ENCODE data around the gene GNG4. TPM values are rescaled to one million over a fixed set of nuclear protein-coding genes. Genes with fewer than 3 reads are reported as not detected.

The GNG4 gene
- total and polyA plus RNA-seq, 2 of the 4 experiments (the other 2 are of a cell fraction) = 0.18 to 0.29 TPM

GRCh38 chr1:235612761-235613160 is 36.8 kb downstream of the GNG4 start:
- Histone ChIP-seq H2BK15ac (ENCODE audit: low read depth, low read length) (no peak overlapping the region), H3K4me2 (ENCODE audit: low read depth, low read length) (no peak overlapping the region), H3K79me1 (ENCODE audit: low read depth in 1 of 2, low read length in 2 of 2) (no peaks in the 10 kb centered on the region), H3K27me3 (ENCODE audit: control insufficient read depth, insufficient read depth, low read length) (no peaks in the 10 kb centered on the region; the same call in none of the 2 replicates), H4K5ac (ENCODE audit: low read depth, low read length) (no peak overlapping the region), H3K14ac (replicated peaks; ENCODE audit: low read depth, low read length) (no peak overlapping the region), H3K4me1 (ENCODE audit: control insufficient read depth, insufficient read depth, low read length) (no peaks in the 10 kb centered on the region), H4K20me1 (ENCODE audit: insufficient read depth, low read length) (no peaks in the 10 kb centered on the region), H2AK9ac (replicated peaks; ENCODE audit: low read depth, low read length, poor library complexity) (no peak overlapping the region), H3K27ac (ENCODE audit: insufficient read depth, low read length) (no peak overlapping the region), H3K36me3 (ENCODE audit: control insufficient read depth, insufficient read depth, low read length) (no peaks in the 10 kb centered on the region), H2BK120ac (ENCODE audit: low read depth, low read length) (no peak overlapping the region), H3K9me3 (ENCODE audit: control insufficient read depth, insufficient read depth, low read length) (no peaks in the 10 kb centered on the region), H2AFZ (replicated peaks; ENCODE audit: low read length, poor library complexity) (no peak overlapping the region), H2AK5ac (ENCODE audit: low read depth, low read length) (no peak overlapping the region), H2BK5ac (ENCODE audit: low read depth, low read length, poor library complexity, severe bottlenecking) (no peak overlapping the region), H3K4ac (ENCODE audit: low read depth, low read length) (no peak overlapping the region), H4K91ac (ENCODE audit: insufficient read depth, low read depth, low read length) (no peak overlapping the region), H2BK20ac (ENCODE audit: low read depth, low read length) (no peak overlapping the region), H3K56ac (ENCODE audit: extremely low read depth, insufficient read depth, low read length) (no peak overlapping the region), H3K18ac (ENCODE audit: low read depth, low read length) (no peak overlapping the region), H3K9me1 (ENCODE audit: insufficient read depth, low read length) (0 out of 2 replicates have a peak, but pooled peaks cover 3% of the 10 kb centered on the region), H3K9ac (ENCODE audit: low read depth, low read length) (no peak overlapping the region), H3K23ac (ENCODE audit: low read depth, low read length) (no peak overlapping the region), H4K8ac (ENCODE audit: low read depth in 2 of 2, low read length in 2 of 2) (no peak overlapping the region), H3K4me3 (ENCODE audit: insufficient read depth, low read depth, low read length) (no peak overlapping the region)
- intact Hi-C loops (cut with micrococcal nuclease) (no loop called here), dilution Hi-C loops (cut with HindIII; ENCODE audit: low sequenced_read_pairs, unreplicated experiment) (no loop called here), in situ Hi-C loops (cut with MboI; ENCODE audit: low sequenced_read_pairs) (no loop called here)
- ChIA-PET POLR2A (ENCODE audit: unreplicated experiment) (no interaction called here), CTCF (no interaction called here)
- no TSS peak for BruUV-seq (replicated peaks)
- 0% methylated on average over 1 of the region's 3 CpGs; no CpG with 5 or more reads in 1 of the 2 experiments for WGBS, 2 experiments (ENCODE audit: extremely low coverage in 2 of 2, insufficient read length in 1 of 2)
- ATAC-seq (ENCODE audit: low read depth) = no peak
- DNase-seq = no peak
- TF ChIP-seq RAD21 (IDR thresholded peaks at IDR 0.05; ENCODE audit: low read length) (no peak), USF2 (IDR thresholded peaks at IDR 0.05; ENCODE audit: low read depth, low read length) (no peak), NFE2L2 (IDR thresholded peaks at IDR 0.05; ENCODE audit: low read depth, low read length) (no peak), MAFK (IDR thresholded peaks at IDR 0.05; ENCODE audit: low read depth, low read length) (no peak), RCOR1 (IDR thresholded peaks at IDR 0.05; ENCODE audit: insufficient replicate concordance, low read length) (no peak), MXI1 (IDR thresholded peaks at IDR 0.05; ENCODE audit: borderline replicate concordance, low read depth, low read length) (no peak), CTCF (conservative IDR thresholded peaks at IDR 0.05; ENCODE audit: low read depth, low read length) (no peak), POLR2A (IDR thresholded peaks at IDR 0.05; ENCODE audit: low read depth, low read length) (no peak), MAZ (IDR thresholded peaks at IDR 0.05; ENCODE audit: borderline replicate concordance, low read depth, low read length) (no peak), BHLHE40 (IDR thresholded peaks at IDR 0.05; ENCODE audit: low read depth, low read length) (no peak), CHD1 (IDR thresholded peaks at IDR 0.05; ENCODE audit: low read depth, low read length) (no peak), ELK1 (IDR thresholded peaks at IDR 0.05; ENCODE audit: borderline replicate concordance, low read depth, low read length) (no peak), SMC3 (IDR thresholded peaks at IDR 0.05; ENCODE audit: low read depth, low read length) (no peak), CEBPB (IDR thresholded peaks at IDR 0.05; ENCODE audit: low read depth, low read length) (no peak), RFX5 (IDR thresholded peaks at IDR 0.05; ENCODE audit: low read depth, low read length) (no peak), FOS (IDR thresholded peaks at IDR 0.05; ENCODE audit: low read depth, low read length) (no peak)
